H1 (cell line): ENCODE data around the gene CDK7. TPM values are rescaled to one million over a fixed set of nuclear protein-coding genes. Genes with fewer than 3 reads are reported as not detected.

ENCODE experiments used
- BACH1 ChIP-seq: IDR thresholded peaks from 2 replicates; pipeline ENCODE4 v1.6.1; 2012; ENCODE audit warnings: low read length, improper control_type of control experiment
- BCL11A ChIP-seq, 2 experiments: IDR thresholded peaks; one replicate each; pipeline ENCODE4 v1.6.1; 2011; ENCODE audit warnings: low read depth in 2 of 2, low read length in 2 of 2, mild to moderate bottlenecking in 2 of 2
- CBX5 ChIP-seq: fragments of 300-800, 300-1000 bp; sonication (generic); IDR thresholded peaks from 2 replicates; pipeline ENCODE4 v1.7.1; 2016; ENCODE audit warnings: antibody characterized with exemption, low read length, low read depth
- CTBP2 ChIP-seq: IDR thresholded peaks from 2 replicates; pipeline ENCODE4 v1.7.0; 2011; ENCODE audit warnings: borderline replicate concordance, mild to moderate bottlenecking, moderate library complexity, mixed read lengths, low read length; ENCODE audit not compliant: insufficient read depth, insufficient read length
- CTCF ChIP-seq, 3 experiments: IDR thresholded peaks; 1 replicate in 2 of 3; 2 replicates in 1 of 3; pipeline versions ENCODE4 v1.5.1 to v1.6.1; 2011; ENCODE audit warnings: low read length in 3 of 3, mild to moderate bottlenecking in 3 of 3, inconsistent platforms in 2 of 3, low read depth in 1 of 3, moderate library complexity in 1 of 3; ENCODE audit not compliant: insufficient read depth in 1 of 3; ENCODE audit errors: control extremely low read depth in 1 of 3
- EZH2 ChIP-seq: fragments of 200-600 bp; sonication (generic); IDR thresholded peaks from 2 replicates; pipeline ENCODE4 v1.7.1; 2012; ENCODE audit warnings: low read depth, mild to moderate bottlenecking, moderate library complexity, low read length, inconsistent platforms; ENCODE audit not compliant: severe bottlenecking
- JUND ChIP-seq: IDR thresholded peaks from 2 replicates; pipeline ENCODE4 v1.6.1; 2011; ENCODE audit warnings: mild to moderate bottlenecking, improper control_type of control experiment, low read length
- KDM5A ChIP-seq: fragments of 200-600 bp; IDR thresholded peaks from 2 replicates; pipeline ENCODE4 v1.7.1; 2012; ENCODE audit warnings: mild to moderate bottlenecking, low read length, inconsistent platforms, mixed read lengths
- NRF1 ChIP-seq: IDR thresholded peaks from 2 replicates; pipeline ENCODE4 v1.6.1; 2011; ENCODE audit warnings: mild to moderate bottlenecking, low read depth, low read length, improper control_type of control experiment
- PHF8 ChIP-seq: fragments of 200-600 bp; sonication (generic); conservative IDR thresholded peaks from 2 replicates; pipeline ENCODE4 v1.7.1; 2012; ENCODE audit warnings: low read depth, mild to moderate bottlenecking, inconsistent platforms, low read length, moderate library complexity
- POLR2A ChIP-seq, 2 experiments: IDR thresholded peaks; 1 replicate in 1 of 2; 2 replicates in 1 of 2; pipeline ENCODE4 v1.6.1; 2011; ENCODE audit warnings: low read depth in 2 of 2, low read length in 2 of 2, mild to moderate bottlenecking in 2 of 2; ENCODE audit errors: control extremely low read depth in 1 of 2
- POU5F1 ChIP-seq: IDR thresholded peaks from 2 replicates; pipeline ENCODE4 v1.6.1; 2011; ENCODE audit warnings: low read depth, mild to moderate bottlenecking, low read length, moderate library complexity
- TAF7 ChIP-seq: optimal IDR thresholded peaks from 2 replicates; pipeline ENCODE3; 2011; ENCODE audit warnings: low read depth, mild to moderate bottlenecking, inconsistent platforms, low read length, moderate library complexity, borderline replicate concordance
- USF2 ChIP-seq: IDR thresholded peaks from 2 replicates; pipeline ENCODE4 v1.6.1; 2011; ENCODE audit warnings: low read length, improper control_type of control experiment
- polyA plus RNA-seq, 7 experiments: library from polyadenylated mRNA; depleted of rRNA in 3 of 7; stranded (reverse) in 5 of 7; unstranded in 2 of 7; fragments of >200 nt in 5 of 7; fragments of 200-250 nt in 2 of 7; gene quantifications; 1 replicate in 5 of 7; 2 replicates in 1 of 7; 4 replicates in 1 of 7; pipeline versions ENCODE4 v1.2.1 to v1.2.3, GENCODE V29; 2011 to 2013; ENCODE audit warnings: missing spikeins in 2 of 7, mixed read lengths in 2 of 7
- total RNA-seq: library from RNA; stranded (reverse); fragmentation: NEBNext Ultra II Directional; extraction: Animal tissue kit (Norgen Biotek cat#: 25700); gene quantifications from 2 replicates; pipeline ENCODE4 v1.2.1, GENCODE V29; 2021
- TF ChIP-seq, protein P1 (sequence below): IDR thresholded peaks from 2 replicates; pipeline ENCODE4 v1.6.1; 2011; ENCODE audit warnings: low read depth, mild to moderate bottlenecking, low read length; ENCODE audit not compliant: insufficient read depth

The CDK7 gene
- total and polyA plus RNA-seq, 2 of the 8 experiments (the other 6 are each of a cell fraction or from before 2014, with no cell fraction given), result 39.9 to 63.4 TPM

- TF ChIP-seq PHF8 (peak; percentile 99), JUND (no peak), BACH1 (peak; percentile 79), USF2 (no peak), POLR2A (IDR thresholded peaks at IDR 0.05; ENCODE audit: control extremely low read depth in 1 of 2, low read depth in 2 of 2, low read length in 2 of 2) (peak; percentile 72 to 96), CBX5 (no peak), POU5F1 (no peak), CTBP2 (no peak), EZH2 (no peak), KDM5A (peak; percentile 60), NRF1 (no peak), CTCF (IDR thresholded peaks at IDR 0.05; ENCODE audit: control extremely low read depth in 1 of 3, insufficient read depth in 1 of 3, low read depth in 1 of 3, low read length in 3 of 3) (peak in 1 of 3 experiments; percentile 5; a peak in 1 of 4 replicates), TAF7 (peak; percentile 37), BCL11A (IDR thresholded peaks at IDR 0.05; ENCODE audit: low read depth in 2 of 2, low read length in 2 of 2) (no peak)
- TF ChIP-seq, protein P1, sequence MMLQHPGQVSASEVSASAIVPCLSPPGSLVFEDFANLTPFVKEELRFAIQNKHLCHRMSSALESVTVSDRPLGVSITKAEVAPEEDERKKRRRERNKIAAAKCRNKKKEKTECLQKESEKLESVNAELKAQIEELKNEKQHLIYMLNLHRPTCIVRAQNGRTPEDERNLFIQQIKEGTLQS, result no peak
Observed at GRCh38 chr5:69217548-69218526, 16.8 kb upstream of the CDK7 start (continued).
